SU-DHL-6 (cell line): Measurements from ENCODE around the gene PHF1.
"Not testable (repeated sequence)": the region's sequence is repeated elsewhere in the genome, so short reads cannot be mapped to it uniquely, and the experiment has no call there.

Experiments used
- EZH2phosphoT487 ChIP-seq: fragments of 200-600 bp; sonication (generic), shearing (Covaris generic); conservative IDR thresholded peaks from 2 replicates; pipeline ENCODE4 v1.6.1; 2018; ENCODE audit warnings: mild to moderate bottlenecking, antibody characterized with exemption, low read length, moderate library complexity, mixed read lengths
- TF ChIP-seq, protein P1 (sequence below): fragments of 200-600 bp; sonication (generic); IDR thresholded peaks from one replicate; pipeline ENCODE4 v1.5.1; 2017; ENCODE audit warnings: antibody characterized with exemption, mild to moderate bottlenecking, low read length, moderate library complexity; ENCODE audit not compliant: insufficient read depth, poor library complexity, severe bottlenecking

DNA sequence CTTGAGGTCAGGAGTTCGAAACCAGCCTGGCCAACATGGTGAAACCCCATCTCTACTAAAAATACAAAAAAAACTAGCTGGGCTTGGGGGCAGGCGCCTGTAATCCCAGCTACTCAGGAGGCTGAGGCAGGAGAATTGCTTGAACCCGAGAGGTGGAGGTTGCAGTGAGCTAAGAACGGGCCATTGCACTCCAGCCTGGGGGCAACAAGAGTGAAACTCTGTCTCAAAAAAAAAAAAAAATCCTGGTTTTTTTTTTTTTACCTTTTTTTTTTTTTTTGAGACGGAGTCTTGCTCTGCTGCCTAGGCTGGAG lies 43.1 kb upstream of the PHF1 start:
- TF ChIP-seq, protein P1, sequence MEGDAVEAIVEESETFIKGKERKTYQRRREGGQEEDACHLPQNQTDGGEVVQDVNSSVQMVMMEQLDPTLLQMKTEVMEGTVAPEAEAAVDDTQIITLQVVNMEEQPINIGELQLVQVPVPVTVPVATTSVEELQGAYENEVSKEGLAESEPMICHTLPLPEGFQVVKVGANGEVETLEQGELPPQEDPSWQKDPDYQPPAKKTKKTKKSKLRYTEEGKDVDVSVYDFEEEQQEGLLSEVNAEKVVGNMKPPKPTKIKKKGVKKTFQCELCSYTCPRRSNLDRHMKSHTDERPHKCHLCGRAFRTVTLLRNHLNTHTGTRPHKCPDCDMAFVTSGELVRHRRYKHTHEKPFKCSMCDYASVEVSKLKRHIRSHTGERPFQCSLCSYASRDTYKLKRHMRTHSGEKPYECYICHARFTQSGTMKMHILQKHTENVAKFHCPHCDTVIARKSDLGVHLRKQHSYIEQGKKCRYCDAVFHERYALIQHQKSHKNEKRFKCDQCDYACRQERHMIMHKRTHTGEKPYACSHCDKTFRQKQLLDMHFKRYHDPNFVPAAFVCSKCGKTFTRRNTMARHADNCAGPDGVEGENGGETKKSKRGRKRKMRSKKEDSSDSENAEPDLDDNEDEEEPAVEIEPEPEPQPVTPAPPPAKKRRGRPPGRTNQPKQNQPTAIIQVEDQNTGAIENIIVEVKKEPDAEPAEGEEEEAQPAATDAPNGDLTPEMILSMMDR = not testable (repeated sequence)
- TF ChIP-seq EZH2phosphoT487 = not testable (repeated sequence)
